ENCODE data around the gene UBTF.

The UBTF gene

DNA sequence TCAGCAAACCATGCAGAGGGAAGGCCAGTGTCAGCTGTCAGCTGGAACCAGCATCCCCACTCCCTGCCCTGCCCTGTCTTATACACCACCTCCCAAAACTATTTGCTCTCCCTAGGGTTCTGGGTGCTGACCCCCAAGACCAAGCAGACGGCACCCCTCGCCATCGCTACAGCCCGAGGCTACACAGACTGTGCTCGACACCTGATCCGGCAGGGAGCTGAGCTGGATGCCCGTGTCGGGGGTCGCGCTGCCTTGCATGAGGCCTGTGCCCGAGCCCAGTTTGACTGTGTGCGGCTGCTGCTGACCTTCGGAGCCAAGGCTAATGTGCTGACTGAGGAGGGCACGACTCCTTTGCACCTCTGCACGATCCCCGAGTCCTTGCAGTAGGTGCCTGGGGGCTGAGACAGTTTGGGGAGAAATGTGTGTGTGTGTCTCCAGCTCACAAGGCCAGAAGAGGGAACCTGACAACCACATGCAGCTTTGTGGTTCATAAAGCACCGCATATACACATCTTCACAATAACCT is 47.5 kb downstream of the UBTF start:
- no peak for DNase-seq

DNA sequence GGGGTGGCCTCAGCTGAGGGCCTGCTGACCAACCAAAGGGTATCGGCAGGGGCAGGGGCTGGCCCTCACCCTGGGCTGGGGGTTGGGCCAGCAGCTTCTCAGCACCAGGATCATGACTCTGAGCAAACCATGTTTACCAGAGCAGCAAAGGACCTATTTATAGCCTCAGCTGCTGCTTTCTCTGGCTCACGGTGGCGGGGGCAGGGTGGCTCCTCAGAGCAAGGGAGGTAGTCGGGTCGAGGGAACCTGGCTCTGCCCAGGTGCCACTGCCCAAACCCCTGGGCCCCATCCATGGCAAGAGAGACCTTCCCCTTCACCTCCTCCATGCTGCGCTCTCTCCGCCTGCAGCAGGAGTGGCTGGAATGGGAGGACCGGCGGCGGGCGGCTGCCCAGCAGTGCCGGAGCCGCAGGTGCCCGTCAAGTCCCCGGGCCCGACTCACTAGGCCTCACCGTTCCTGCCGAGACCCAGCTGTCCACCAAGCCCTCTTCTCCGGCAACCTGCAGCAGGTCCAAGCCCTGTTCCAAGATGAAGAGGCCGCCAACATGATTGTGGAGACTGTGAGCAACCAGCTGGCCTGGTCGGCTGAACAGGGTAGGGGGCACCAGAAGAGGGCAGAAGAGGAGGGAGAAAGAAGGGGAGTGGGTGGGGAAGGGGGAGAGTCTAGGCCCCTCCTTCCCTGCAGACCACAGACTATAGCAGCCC is 48.8 kb downstream of the UBTF start, which contains the start of gene ASB16:
Gene ASB16 (plus strand): TSS at position 206 of the 703 bp plus-strand sequence. CDS start 86 bp downstream, at position 292.
- peak in 14 of 51 donors; percentile 3 to 40 (median 15) for DNase-seq

DNA sequence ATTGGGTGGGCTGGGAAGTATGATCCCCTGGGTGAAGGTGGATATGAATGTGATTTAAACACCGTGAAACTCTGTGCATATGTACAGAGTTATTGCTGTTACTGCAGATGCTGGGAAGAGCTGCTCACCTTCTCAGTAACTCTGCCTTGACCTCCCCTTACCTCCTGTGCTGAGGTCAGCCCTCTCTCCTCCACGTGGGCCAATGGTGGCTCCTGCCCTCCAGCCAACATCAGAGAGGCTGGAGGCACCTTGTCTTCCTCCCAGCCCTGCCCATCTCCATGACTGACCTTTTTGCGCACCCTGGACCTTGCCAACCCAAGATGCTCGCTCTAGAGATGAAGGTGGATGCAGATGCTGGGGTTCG is 49.4 kb downstream of the UBTF start:
- DNase-seq: no peak

DNA sequence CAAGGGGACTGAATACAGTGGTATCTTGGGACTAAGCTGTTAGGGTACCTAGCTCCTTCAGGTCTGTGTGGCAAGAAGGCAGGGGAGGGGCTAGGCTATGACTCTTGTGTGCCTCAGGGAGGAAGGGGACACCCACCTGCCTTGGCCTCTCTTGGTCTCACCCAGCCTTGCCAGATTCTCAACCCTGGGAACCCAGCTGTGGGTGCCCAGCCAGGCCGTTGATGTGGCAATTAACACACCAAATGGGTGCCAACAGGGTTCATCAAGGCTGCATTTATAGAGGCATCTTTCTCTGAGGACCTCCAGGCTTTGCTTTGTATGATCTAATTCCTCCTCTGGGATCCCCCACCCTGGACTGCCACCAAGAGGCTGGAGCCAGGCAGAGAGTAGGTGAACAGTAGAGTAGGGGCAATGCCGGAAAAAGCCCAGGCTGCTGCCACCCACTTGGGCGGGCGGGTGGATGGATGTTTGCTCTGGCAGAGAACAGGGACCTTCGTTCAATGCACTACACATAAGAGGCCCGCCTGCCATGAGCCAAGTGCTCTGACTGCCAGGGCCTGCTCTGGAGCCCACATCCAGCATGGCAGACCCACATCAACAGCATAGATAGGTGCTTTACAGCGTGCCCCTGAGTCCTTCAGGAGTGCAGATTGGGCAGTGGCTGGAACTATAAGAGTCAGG is 52.2 kb downstream of the UBTF start:
- DNase-seq: peak in 1 of 51 donors; percentile 11

DNA sequence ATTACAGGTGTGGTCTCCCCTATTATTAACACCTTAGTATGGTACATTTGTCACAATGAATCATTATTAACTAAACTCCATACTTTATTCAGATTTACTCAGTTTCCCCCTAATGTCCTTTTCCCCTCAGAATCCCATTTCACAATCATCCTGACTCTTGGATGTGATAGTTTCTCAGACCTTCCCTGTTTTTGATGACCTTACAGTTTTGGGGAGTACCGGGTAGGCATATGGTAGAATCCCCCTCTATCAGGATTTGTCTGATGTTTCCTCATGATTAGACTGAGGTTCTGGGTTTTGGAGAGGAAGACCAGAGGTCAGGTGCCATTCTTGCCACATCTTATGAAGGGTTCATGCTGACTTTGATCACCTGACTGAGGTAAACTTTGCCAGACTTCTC is 55.0 kb downstream of the UBTF start:
- DNase-seq: no peak

DNA sequence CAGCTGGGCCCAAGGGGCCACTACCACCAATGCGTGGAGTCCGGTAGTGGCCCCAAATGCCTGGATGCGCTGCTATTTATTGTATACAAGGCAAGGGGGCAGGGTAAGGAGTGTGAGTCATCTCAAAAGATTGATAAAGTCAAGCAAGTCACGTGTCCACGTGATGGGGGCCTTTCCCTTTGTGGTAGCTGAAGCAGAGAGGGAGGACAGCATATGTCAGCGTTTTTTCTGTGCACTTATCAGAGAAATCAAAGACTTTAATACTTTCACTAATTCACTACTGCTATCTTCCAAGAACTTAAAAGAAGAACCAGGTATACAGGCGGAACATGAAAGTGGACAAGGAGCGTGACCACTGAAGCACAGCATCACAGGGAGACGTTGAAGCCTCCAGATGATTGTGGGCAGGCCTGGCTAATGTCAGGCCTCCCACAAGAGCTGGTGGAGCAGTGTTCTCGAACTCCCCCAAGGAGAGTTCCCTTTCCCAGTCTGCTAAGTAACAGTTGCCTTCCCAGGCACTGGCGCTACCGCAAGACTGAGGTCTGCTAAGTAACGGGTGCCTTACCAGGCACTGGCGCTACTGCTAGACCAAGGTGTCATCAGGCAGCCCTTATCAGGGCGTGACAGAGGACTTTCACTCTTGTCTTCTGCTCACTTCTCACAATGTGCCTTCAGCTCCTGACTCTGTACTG is 59.8 kb downstream of the UBTF start:
- no peak for DNase-seq

DNA sequence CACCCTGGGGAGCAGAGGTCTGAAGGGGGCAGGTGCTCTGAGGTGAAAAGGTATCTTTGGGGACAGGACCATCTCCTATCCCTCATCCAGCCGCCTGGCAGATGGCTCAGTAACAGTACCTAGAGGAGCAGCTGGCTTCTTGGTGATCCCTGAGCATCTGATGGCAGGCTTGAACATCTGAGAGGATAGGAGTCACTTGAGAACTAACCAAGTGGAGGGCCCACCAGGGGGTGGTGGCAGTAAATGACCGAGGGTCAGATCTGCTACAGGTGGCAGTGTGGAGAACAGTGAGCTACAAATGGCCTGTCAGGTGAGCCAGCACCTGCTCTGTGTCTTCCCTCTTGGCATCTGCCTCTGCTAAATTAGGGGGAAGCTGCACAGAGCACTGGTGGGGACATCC is 64.0 kb downstream of the UBTF start:
- DNase-seq: no peak

All from hypothalamus (tissue), 51 donors.